Esophagus muscularis mucosa (tissue), 4 donors: ENCODE measurements around the gene HTR1D.

ENCODE experiments used
- EP300 ChIP-seq: sonication (generic); formaldehyde crosslinking; IDR thresholded peaks from one replicate; pipeline ENCODE4 v1.6.1; 2017; ENCODE audit warnings: antibody characterized with exemption
- POLR2A ChIP-seq: fragments of 450-650 bp; IDR thresholded peaks from one replicate; pipeline ENCODE4 v1.6.1; 2017; ENCODE audit warnings: antibody characterized with exemption, moderate library complexity, mild to moderate bottlenecking, low read depth
- TF ChIP-seq, protein P1 (sequence below), 3 experiments: fragments of 200-600 bp in 2 of 3; fragments of 450-650 bp in 1 of 3; sonication (generic) in 2 of 3; IDR thresholded peaks; one replicate each; pipeline ENCODE4 v1.5.1; 2017 to 2019; ENCODE audit warnings: antibody characterized with exemption in 3 of 3, mild to moderate bottlenecking in 2 of 3, moderate library complexity in 1 of 3

DNA sequence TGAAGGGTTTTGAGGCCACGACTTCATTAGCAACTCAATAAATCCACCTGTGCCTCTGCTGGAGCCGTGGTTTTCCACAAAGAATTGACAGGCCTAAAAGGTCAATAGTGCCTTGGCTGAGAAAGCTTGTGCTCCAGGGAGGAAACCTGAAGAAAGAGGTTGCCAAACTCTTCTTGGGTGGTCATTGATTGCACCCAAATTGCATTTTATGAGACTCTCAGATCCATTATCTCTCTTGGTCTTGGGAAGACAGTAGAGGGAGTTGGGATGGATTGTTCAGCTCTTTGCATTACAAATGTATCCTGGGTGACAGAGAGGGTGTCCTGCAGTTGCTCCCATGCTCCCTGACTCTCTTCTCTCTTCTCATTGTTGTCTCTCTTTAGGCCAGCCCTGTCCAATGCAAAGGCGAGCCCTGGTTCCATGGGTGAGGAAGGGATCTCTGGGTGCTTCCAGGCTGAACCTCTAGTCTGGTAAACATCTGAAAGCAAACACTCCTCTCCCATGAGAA, 46.1 kb upstream of the HTR1D start:
- TF ChIP-seq, protein P1, sequence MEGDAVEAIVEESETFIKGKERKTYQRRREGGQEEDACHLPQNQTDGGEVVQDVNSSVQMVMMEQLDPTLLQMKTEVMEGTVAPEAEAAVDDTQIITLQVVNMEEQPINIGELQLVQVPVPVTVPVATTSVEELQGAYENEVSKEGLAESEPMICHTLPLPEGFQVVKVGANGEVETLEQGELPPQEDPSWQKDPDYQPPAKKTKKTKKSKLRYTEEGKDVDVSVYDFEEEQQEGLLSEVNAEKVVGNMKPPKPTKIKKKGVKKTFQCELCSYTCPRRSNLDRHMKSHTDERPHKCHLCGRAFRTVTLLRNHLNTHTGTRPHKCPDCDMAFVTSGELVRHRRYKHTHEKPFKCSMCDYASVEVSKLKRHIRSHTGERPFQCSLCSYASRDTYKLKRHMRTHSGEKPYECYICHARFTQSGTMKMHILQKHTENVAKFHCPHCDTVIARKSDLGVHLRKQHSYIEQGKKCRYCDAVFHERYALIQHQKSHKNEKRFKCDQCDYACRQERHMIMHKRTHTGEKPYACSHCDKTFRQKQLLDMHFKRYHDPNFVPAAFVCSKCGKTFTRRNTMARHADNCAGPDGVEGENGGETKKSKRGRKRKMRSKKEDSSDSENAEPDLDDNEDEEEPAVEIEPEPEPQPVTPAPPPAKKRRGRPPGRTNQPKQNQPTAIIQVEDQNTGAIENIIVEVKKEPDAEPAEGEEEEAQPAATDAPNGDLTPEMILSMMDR (IDR thresholded peaks at IDR 0.05): no peak
- TF ChIP-seq POLR2A: no peak
- TF ChIP-seq EP300: no peak
